HUDEP-2 (cell line): ENCODE data around the gene QTRT2.
A peak's percentile ranks its signal among the peaks of the same experiment; 100 is the strongest.

ENCODE experiments used
- DNase-seq, 76 experiments: peaks; one replicate each; lab custom pipeline; 2025; ENCODE audit not compliant: unreplicated experiment in 76 of 76; lab: John Stamatoyannopoulos, UW

QTRT2 gene

DNA sequence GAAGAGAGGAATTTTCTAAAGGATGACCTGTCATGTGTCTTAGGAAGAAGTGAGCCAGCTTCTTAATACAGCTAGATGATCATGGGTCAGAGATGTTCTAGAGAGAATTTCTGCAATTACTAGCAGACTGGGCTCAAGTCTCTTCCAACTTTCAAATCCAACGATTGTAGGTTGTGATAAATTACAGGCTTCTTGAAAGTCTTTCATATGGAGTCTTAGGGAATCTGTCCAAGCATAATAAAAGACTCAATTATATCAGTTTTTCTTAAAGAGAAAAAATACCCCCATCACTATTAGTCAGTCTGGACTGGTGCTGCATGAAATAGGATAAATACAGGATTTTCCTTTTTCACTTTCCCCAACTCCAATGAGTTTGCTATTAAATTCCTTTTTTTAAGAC, 63.2 kb downstream of the QTRT2 start:
- no peak for DNase-seq

DNA sequence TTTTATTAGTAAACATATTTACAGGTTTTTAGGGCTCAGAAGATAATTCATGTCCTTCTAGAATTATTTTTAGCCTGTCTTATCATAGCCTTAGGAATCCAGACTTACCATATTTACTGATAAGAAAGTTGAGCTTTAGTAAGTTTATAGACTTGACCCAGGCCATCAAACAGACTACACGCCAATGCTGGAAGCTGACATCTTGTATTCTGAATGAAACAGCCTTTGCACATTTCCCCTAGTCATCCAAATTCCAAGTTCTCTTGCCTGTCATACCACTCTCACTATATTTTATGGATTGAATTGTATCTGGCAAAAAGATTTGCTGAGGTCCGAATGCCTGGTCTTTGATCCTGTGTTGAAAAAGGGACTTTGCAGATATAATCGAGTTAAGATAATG, 63.7 kb downstream of the QTRT2 start:
- no peak for DNase-seq

- DNase-seq: no peak
Observed at GRCh38 chr3:114122027-114122709, 65.6 kb downstream of the QTRT2 start.

DNA sequence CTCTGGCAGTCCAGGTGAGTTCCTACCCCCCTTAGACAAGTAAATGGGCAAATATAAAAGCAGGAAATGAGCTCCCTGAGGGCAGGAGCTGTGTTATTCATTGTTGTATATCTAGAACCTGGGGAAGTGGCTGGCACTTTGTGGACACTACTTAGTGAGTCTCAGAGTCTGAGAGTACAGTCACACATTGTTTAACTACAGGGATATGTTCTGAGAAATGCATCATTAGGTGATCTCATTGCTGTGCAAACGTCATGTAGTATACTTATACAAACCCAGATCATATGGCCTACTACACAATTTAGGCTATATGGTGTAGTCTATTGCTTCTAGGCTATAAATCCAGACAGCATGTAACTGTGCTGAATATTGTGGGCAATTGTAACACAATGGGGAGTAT, 69.9 kb downstream of the QTRT2 start:
- DNase-seq: no peak

DNA sequence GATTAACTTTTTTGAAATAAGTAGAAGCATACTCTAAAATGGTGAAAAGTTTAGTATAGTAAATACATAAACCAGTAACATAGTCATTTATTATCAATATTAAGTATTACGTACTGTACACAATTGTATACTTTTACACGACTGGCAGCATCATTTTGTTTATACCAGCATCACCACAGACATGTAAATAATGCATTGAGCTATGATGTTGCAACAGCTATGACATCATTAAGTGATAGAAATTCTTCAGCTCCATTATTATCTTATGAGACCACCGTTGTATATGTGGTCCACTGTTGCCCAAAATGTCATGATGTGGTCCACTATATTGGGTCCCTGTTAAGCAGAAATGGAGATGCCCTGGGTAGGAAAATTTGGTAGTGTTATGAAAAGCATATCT, 71.0 kb downstream of the QTRT2 start:
- DNase-seq: no peak

DNA sequence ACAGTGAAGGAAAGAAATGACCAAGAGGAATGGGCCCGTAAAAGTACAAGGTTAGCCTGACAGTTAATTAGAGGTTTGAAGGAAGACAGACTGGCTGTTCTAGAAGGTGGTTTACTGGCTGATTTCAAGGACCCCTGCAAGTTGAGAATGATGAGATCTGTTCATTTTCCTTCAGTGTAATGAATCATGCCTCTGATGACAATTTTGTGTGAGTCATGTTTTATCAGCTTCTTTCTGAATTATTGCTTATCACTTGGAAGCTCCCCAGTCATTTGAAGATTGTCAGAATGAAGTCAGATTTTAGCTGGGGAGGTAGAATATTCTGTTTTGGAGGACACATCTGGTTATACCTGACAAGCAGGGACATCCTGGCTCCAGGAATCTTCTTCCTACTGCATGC, 71.7 kb downstream of the QTRT2 start:
- peak in 1 of 76 experiments; percentile 1 for DNase-seq

DNA sequence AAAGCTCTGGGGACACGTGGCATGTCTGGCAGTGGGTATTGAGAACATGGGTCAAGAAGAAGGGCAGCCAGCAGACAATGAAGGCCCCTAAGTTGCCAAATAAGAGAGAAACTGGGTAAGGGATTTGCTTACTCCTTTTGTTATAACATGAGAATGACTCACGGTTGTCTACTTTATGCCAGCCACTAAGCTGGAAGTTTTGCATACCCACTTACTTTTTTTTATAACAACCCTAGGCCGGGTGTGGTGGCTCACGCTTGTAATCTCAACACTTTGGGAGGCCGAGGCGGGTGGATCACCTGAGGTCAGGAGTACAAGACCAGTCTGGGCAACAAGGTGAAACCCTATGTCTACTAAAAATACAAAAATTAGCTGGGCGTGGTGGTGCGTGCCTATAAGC, 72.3 kb downstream of the QTRT2 start:
- DNase-seq: no peak

DNA sequence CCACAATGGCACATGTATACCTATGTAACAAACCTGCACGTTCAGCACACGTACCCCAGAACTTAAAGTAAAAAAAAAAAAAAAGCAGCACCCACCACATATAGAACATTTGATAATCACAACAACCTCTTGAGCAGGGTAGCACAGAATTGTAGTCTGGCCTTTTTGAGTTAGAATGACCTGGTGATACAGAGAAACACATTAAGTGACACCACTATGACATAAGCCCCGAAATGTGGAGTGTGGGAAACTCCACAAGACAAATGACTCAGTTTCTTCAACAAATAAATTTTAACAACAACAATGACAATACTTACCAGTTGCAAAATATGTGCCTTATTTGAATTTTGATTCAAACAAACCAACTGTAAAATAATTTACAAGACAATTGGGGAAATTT, 76.0 kb downstream of the QTRT2 start:
- DNase-seq: no peak

- DNase-seq: no peak
Observed at GRCh38 chr3:114133947-114134346, 77.4 kb downstream of the QTRT2 start.
